Measurements from ENCODE around the gene OR11H6. TPM values are rescaled to one million over a fixed set of nuclear protein-coding genes. Genes with fewer than 3 reads are reported as not detected.
"Not testable (repeated sequence)": the region's sequence is repeated elsewhere in the genome, so short reads cannot be mapped to it uniquely, and the experiment has no call there.

OR11H6 gene
- total RNA-seq, 3 donors from 2014 or later = not detected

- Histone ChIP-seq H3K36me3 (ENCODE audit: low read depth) (no peaks in the 10 kb centered on the region), H3K9me3 (no peaks in the 10 kb centered on the region), H3K4me1 (ENCODE audit: low read depth) (no peaks in the 10 kb centered on the region), H3K4me3 (no peak overlapping the region)
- TF ChIP-seq CTCF (IDR thresholded peaks at IDR 0.05) = no peak
- no peak for ATAC-seq
- no peak for DNase-seq
- intact Hi-C loops (cut with DNase I, micrococcal nuclease) = no loop called here
These were observed 27.6 kb upstream of the OR11H6 start for GRCh38 chr14:20195911-20196310.

GRCh38 chr14:20197459-20197858, 26.1 kb upstream of the OR11H6 start:
- H3K4me1 ChIP-seq (ENCODE audit: low read depth) = no peaks in the 10 kb centered on the region

GRCh38 chr14:20198991-20199390, 24.5 kb upstream of the OR11H6 start:
- TF ChIP-seq CTCF (IDR thresholded peaks at IDR 0.05) = no peak
- no peak for ATAC-seq
- no peaks in the 10 kb centered on the region for H3K36me3 ChIP-seq (ENCODE audit: low read depth)
- DNase-seq = no peak
- no peaks in the 10 kb centered on the region for H3K9me3 ChIP-seq
- no peak overlapping the region for H3K4me3 ChIP-seq
- no peaks in the 10 kb centered on the region for H3K4me1 ChIP-seq (ENCODE audit: low read depth)
- intact Hi-C loops (cut with DNase I, micrococcal nuclease) = no loop called here

More at GRCh38 chr14:20197459-20197858, 26.1 kb upstream of the OR11H6 start:
- DNase-seq (no peak), ATAC-seq (no peak)
- no peaks in the 10 kb centered on the region for H3K9me3 ChIP-seq
- H3K4me3 ChIP-seq = no peak overlapping the region
- no peaks in the 10 kb centered on the region for H3K36me3 ChIP-seq (ENCODE audit: low read depth)
- intact Hi-C loops (cut with DNase I, micrococcal nuclease) = no loop called here
- TF ChIP-seq CTCF (IDR thresholded peaks at IDR 0.05) = no peak

- ATAC-seq = no peak
- H3K36me3 ChIP-seq (ENCODE audit: low read depth) = no peaks in the 10 kb centered on the region
- H3K4me1 ChIP-seq (ENCODE audit: low read depth) = no peaks in the 10 kb centered on the region
- TF ChIP-seq CTCF (IDR thresholded peaks at IDR 0.05) = no peak
- no peaks in the 10 kb centered on the region for H3K9me3 ChIP-seq
- no peak overlapping the region for H3K4me3 ChIP-seq
- no peak for DNase-seq
- intact Hi-C loops (cut with DNase I, micrococcal nuclease) = no loop called here
These were observed 18.8 kb upstream of the OR11H6 start for GRCh38 chr14:20204721-20205120.

GRCh38 chr14:20209595-20209994, 13.9 kb upstream of the OR11H6 start:
- no peaks in the 10 kb centered on the region for H3K9me3 ChIP-seq
- no peaks in the 10 kb centered on the region for H3K4me1 ChIP-seq (ENCODE audit: low read depth)
- DNase-seq = no peak
- intact Hi-C loops (cut with DNase I, micrococcal nuclease) = no loop called here
- no peak for ATAC-seq
- H3K4me3 ChIP-seq = no peak overlapping the region
- TF ChIP-seq CTCF (IDR thresholded peaks at IDR 0.05) = no peak
- no peaks in the 10 kb centered on the region for H3K36me3 ChIP-seq (ENCODE audit: low read depth)

- H3K4me1 ChIP-seq (ENCODE audit: low read depth); DNase-seq; H3K36me3 ChIP-seq (ENCODE audit: low read depth); ATAC-seq; H3K4me3 ChIP-seq; intact Hi-C loops (cut with DNase I, micrococcal nuclease); H3K9me3 ChIP-seq: not testable (repeated sequence)
These were observed 11.1 kb upstream of the OR11H6 start for GRCh38 chr14:20212406-20212805.
